Stimulated activated CD4-positive, alpha-beta T cell treated with anti-CD3 and anti-CD28 coated beads, Interleukin-1b, Interleukin-23, amount 100 ng/mL, for 1 hour (primary cell): ENCODE results near the gene PLXNA4.
A peak's percentile ranks its signal among the peaks of the same experiment; 100 is the strongest.

ENCODE experiments used
- DNase-seq, 2 donors: peaks; one replicate each; pipeline ENCODE4 v3.0.0-alpha.2; 2020; ENCODE audit warnings: low read depth in 2 of 2

The PLXNA4 gene

GRCh38 chr7:132588596-132588995 lies 12.3 kb upstream of the PLXNA4 start:
- DNase-seq: no peak

GRCh38 chr7:132584796-132585494 lies 8.7 kb upstream of the PLXNA4 start:
- DNase-seq: no peak

GRCh38 chr7:132581431-132581830 lies 5.2 kb upstream of the PLXNA4 start:
- DNase-seq: no peak

GRCh38 chr7:132580717-132581285 lies 4.5 kb upstream of the PLXNA4 start:
- DNase-seq: peak; percentile 22 to 24

GRCh38 chr7:132580277-132580676 lies 4.0 kb upstream of the PLXNA4 start:
- no peak for DNase-seq

- no peak for DNase-seq
Observed at GRCh38 chr7:132579260-132579899, 3.1 kb upstream of the PLXNA4 start.

GRCh38 chr7:132578826-132579225 lies 2.6 kb upstream of the PLXNA4 start:
- DNase-seq: no peak

GRCh38 chr7:132578050-132578370 lies 1.7 kb upstream of the PLXNA4 start:
- no peak for DNase-seq

GRCh38 chr7:132577206-132578049 lies 1.2 kb upstream of the PLXNA4 start:
- DNase-seq: no peak

GRCh38 chr7:132576721-132577085 lies 433 bp upstream of the PLXNA4 start:
- no peak for DNase-seq

- no peak for DNase-seq
Observed at GRCh38 chr7:132575419-132575981, 770 bp downstream of the PLXNA4 start.

- no peak for DNase-seq
Observed at GRCh38 chr7:132574223-132574622, 2.0 kb downstream of the PLXNA4 start.

- DNase-seq: no peak
Observed at GRCh38 chr7:132573251-132573955, 2.9 kb downstream of the PLXNA4 start.

- DNase-seq: no peak
Observed at GRCh38 chr7:132572526-132572925, 3.7 kb downstream of the PLXNA4 start.

GRCh38 chr7:132571970-132572369 lies 4.3 kb downstream of the PLXNA4 start:
- DNase-seq: no peak

- DNase-seq: no peak
Observed at GRCh38 chr7:132569884-132570614, 6.2 kb downstream of the PLXNA4 start.

- no peak for DNase-seq
Observed at GRCh38 chr7:132568962-132569361, 7.3 kb downstream of the PLXNA4 start.

- DNase-seq: no peak
Observed at GRCh38 chr7:132565885-132566284, 10.4 kb downstream of the PLXNA4 start.

- DNase-seq: no peak
Observed at GRCh38 chr7:132565441-132565840, 10.8 kb downstream of the PLXNA4 start.

GRCh38 chr7:132564849-132565248 lies 11.4 kb downstream of the PLXNA4 start:
- DNase-seq: no peak

GRCh38 chr7:132564090-132564489 lies 12.2 kb downstream of the PLXNA4 start:
- no peak for DNase-seq
